Urothelium cell line (cell line): Measurements from ENCODE around the gene PTGES.
A peak's percentile ranks its signal among the peaks of the same experiment; 100 is the strongest.
"Not testable (repeated sequence)": the region's sequence is repeated elsewhere in the genome, so short reads cannot be mapped to it uniquely, and the experiment has no call there.

Source experiments
- DNase-seq: peaks from one replicate; pipeline ENCODE4 v3.0.0; 2011; ENCODE audit warnings: low spot score, mixed read lengths
- FAIRE-seq: peaks from 2 replicates; lab custom pipeline; 2011; peaks lifted over from hg19 to GRCh38; lab: Jason Lieb, UNC

The PTGES gene

DNA sequence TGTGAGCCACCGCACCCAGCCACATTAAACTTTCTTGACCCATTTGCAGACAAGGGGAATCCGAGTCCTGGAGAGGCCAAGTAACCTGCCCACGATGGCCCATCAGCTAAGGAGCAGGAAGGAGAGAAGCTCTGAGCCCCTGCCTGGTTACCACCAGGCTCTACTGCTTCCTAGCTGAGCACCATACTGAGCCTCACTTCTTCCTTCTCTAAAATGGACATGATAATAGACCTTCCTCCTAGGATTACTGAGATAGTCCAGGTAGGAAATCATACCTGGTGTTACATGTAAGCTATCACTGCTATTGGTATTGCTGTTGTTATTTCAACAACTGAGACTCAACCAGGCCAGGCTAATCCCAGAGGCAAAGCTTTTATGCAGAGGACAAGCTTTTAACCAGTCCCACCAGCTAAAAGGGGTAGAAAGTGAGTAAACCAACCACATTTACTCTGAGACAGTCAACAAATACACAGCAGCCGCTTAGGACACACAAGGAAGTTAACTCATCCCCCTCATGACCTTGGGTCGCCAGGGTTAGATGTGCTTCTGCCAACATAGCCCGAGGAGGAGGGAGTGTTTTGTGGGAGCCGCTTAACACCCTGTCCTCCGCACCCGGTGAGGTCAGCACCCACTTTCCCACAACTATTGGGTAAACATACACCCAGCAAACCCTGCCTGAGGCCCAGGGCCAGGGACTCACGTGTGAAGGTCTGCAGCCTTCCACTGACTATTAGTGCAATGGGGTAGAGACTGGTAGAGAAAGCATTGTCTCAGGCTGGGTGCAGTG lies 20.6 kb upstream of the PTGES start:
- FAIRE-seq = no peak
- DNase-seq = no peak

DNA sequence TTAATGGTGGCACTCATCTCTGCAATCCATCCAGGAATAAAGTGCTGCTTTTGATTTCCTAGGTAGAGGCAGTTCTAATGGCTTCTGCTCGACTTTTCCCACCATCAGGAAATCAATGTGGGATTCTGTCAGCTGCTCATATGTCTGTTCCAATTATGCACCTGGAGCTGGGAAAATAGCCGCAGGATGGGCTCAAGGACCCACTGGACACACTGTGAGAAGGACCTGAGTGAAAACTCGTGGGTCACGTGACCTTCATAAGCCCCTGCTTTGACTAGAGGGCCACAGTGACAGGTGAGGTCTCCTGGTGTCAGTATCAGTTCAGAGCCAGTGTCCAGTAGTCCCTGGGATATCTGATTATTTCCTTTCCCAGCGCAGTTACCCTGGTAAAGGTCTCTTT lies 17.9 kb upstream of the PTGES start:
- DNase-seq (no peak), FAIRE-seq (no peak)

DNA sequence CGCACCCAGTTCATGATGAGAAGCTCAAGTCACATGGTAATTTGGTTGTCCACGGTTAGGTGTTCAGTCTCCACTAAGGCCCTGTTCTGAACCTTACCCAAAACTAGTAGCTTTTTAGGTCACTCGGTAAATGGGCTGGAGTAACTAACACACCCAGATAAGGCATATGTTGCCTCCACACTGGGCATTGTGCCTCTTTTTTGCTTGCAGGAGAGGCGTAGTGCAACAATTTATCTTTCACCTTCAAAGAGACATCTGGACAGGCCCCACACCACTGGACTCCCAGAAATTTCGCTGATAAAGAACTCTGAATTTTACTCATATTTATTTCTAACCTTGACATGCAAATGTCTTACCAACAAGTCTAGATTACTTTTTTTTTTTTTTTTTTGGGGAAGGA lies 16.8 kb upstream of the PTGES start:
- DNase-seq (no peak), FAIRE-seq (no peak)

DNA sequence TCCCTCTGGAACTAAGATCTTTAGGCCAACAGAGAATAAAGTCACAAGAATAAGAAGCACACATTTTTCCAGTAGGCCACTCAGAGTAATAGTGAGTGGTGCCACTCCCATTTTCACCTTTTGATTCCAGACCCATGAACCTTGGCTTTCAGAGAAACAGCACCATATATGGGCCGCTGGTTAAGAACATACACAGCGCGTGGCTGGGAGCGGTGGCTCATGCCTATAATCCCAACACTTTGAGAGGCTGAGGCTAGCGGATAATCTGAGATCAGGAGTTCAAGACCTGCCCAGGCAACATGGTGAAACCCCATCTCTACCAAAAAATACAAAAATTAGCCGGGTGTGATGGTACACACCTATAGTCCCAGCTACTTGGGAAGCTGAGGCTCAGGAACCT lies 15.6 kb upstream of the PTGES start:
- FAIRE-seq = no peak
- no peak for DNase-seq

DNA sequence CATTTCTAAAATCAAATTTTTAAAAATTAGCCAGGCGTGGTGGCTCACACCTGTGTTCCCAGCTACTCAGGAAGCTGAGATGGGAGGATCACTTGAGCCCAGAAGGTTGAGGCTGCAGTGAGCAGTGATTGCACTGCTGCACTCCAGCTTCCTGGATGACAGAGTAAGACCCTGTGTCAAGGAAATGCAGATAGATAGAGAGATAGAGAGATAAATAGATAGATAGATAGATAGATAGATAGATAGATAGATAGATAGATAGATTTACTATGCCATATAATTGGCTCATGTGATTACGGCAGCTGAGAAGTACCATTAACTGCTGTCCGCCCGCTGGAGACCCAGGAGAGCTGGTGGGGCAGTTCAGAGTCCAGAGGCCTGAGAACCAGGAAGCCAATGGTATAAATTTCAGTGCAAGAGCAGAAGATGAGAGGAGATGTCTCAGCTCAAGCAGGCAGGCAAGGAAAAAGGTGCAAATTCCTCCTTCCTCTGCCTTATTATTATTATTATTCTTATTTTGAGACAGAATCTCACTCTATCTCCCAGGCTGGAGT lies 13.0 kb upstream of the PTGES start:
- no peak for DNase-seq
- no peak for FAIRE-seq

DNA sequence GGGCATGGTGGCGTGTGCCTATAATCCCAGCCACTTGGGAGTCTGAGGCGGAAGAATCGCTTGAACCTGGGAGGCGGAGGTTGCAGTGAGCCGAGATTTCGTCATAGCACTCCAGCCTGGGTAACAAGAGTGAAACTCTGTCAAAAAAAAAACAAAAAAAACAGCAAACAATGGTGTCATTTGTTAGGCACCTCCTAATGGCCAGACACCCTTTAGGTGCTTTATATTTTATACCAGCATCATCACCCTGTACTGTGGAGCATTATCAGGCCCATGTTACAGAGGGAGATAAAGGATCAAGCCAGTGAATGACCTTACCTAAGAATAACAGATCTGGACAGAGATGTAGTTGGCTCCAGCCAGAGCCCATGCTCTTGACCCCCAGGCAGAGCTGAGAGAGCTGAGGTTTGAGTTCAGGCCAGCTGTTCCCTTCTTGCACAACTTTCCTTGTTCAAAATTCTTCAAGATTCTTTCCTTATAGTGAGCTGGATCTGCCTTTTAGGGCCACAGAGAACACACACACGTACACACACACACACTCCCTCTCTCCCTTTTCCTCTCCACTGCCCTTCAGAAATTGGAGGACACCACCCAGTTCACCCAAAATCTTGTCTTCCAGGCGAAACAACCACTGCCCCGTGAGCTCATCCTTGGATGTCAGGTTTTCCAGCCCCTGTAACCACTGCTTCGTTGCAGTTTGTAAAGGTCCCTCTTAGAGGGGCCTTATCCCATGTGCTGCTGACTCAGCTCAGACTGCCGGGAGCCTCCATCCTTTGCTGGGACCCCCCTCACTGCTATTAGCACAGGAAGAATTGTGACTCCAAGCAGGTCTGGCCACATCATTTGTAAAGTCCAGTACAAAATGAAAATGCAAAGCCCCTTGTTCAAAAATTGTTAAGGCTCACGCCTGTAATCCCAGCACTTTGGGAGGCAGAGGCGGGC lies 10.4 kb upstream of the PTGES start:
- FAIRE-seq (no peak), DNase-seq (no peak)

DNA sequence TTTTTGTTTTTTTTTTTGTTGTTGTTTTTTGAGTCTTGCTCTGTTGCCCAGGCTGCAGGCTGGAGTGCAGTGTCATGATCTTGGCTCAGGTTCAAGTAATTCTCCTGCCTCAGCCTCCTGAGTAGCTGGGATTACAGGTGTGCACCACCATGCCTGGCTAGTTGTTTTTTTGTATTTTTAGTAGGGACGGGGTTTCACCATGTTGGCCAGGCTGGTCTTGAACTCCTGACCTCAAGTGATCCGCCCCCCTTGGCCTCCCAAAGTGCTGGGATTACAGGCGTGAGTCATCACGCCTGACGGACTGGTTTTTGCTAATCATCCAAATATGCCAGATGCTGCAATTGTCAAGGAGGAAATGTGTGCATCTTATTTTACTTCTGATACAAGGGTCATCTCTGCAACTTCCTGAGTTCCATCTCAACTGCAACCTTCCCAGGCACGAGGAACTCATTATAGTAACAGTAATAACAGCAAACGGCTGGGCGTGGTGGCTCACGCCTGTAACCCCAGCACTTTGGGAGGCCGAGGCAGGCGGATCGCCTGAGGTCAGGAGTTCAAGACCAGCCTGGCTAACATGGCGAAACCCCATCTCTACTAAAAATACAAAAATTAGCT lies 9.6 kb upstream of the PTGES start:
- FAIRE-seq = not testable (repeated sequence)
- DNase-seq = peak; percentile 40

DNA sequence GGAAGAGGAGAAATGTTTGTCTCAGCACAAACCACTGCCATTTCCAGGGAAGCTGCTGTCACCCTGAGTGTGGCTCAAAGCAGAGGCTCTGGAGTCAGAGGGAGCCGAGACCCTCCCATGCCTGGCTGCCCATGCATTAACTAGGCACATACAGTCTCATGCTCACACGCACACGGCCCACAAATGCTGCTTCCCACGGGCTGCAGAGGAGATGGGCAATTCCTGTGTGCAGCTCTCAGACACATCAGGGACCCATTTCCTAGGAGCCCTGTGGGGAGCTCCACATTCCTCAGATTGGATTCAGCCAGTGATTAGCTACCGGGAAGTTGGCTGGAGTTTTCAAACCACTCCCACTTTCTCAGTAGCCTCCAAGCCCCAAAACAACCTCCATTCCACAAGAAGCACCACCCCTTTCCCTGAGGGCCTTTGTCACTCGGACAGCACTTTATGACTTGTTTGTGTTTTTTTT lies 9.1 kb upstream of the PTGES start:
- DNase-seq (no peak), FAIRE-seq (no peak)

DNA sequence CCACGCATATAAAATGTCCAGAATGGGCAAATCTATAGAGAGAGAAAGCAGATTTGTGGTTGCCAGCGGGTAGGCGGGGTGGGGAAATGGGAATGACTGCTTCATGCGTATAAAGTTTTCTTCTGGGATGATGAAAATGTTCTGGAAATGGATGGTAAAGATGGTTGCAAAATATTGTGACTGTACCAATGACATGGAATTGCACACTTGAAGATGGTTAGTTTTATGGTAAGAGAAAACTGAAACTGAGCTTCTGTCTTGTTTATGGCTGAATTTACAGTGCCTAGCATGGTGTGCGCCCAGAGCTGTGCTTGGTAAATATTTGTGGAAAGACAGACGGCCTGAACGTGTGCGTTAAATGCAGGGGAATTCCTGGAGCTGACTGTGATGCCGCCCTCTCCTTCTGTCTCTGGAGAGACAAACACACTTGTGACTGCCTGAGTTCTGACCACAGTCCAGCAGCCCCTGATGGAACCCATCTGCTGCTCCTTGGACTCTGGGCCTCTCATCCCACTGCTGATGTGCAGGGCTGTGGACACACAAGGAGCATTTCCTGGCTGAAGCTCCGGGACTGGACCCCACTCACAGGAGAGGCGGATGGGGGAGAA lies 8.6 kb upstream of the PTGES start:
- FAIRE-seq (no peak), DNase-seq (no peak)

DNA sequence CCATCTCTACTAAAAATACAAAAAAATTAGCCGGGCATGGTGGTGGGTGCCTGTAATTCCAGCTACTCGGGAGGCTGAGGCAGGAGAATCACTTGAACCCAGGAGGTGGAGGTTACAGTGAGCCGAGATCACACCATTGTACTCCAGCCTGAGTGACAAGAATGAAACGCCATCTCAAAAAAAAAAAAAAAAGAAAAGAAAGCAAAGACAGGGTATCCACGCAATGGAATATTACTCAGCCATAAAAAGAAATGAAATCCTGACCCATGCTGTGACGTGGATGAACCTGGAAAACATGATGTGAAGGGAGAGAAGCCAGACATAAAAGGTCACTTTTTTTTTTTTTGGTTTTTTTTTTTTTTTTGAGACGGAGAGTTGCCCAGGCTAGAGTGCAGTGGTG lies 7.9 kb upstream of the PTGES start:
- not testable (repeated sequence) for DNase-seq, FAIRE-seq

DNA sequence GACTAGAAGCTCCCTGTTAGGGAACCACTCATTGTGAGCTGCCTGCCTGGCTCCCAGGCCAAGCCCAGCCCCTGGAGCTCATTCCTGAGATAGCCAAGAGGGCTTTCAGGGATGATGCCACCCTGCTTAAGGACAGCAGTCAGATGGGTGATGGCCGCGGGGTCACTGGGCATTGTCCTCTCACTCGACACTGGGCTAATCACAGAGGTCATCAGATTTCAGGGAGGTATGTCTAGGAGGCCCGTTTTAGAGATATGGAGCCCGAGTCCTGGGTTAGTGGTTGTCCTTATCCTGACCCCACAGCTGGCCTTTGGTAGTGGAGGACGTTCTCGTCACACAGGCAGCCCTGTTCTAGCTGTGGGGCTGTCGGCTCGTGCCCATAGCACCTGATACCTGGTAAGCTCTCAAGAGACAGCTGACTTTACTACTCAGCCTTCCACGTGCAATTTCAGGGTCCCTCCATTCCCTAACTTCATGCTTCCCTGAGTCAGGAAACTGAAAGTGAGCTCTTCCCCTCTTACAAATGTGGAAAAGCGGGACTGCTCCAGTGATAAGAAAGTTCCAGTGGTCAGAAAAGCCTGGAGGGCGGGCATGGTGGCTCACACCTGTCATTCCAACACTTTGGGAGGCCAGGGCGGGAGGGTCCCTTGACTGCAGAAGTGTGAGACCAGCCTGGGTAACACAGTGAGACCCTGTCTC lies 7.1 kb upstream of the PTGES start:
- FAIRE-seq (no peak), DNase-seq (no peak)

DNA sequence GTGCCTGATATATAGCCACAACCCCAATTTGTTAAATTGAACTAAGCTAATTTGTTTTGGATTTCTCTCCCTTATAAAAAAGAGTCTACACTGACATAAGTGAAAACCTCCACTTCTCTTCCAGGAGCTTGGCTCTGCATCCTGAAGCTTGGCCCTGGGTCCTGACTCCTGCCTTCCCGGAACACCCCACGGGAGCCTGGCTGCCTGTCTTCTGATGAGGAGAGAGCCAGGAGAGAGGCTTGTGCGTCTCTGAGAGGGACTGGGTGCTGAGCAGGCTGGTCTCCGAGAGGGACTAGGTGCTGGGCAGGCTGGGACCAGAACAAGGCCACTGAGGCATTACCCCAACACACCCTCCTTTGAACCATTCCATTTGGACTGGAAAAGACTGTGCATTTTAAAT lies 6.5 kb upstream of the PTGES start:
- FAIRE-seq = no peak
- DNase-seq = no peak

DNA sequence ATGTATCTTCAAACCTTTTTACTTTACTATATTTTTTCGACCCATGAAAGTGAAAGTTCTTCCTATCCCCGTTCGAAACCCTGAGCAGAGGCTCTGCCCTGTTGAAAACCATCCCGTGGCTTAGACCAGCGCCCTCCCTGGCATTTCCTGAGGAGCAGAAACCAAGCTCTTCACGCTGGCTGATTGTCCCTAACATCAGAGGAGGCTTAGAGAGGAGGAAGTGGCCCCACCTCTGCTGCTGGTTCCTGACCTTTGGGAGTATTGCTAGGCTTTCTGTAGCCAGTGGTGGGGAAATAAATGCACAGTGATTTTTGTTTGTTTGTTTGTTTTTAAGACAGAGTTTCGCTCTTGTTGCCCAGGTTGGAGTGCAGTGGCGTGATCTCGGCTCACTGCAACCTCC lies 4.2 kb upstream of the PTGES start:
- FAIRE-seq = no peak

DNA sequence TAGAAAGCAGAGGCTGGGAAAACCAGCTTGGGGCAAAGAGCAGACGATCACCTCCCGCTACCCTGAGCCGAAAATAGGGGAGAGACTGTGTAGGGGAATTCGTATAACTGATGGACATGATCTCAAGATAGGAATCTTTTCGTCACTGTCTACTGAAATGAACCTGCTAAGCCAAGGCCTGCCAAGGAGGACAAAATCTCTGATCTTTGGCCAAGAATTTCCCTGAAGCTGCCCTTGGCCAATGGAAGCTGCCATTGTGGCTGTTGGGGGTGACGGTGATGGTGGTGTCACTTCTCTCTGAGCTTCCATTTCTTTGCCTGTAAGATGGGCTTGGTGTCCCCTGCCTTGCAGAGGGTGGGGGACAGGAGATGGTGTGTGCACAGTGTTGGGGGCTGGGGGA lies 3.3 kb upstream of the PTGES start:
- FAIRE-seq (no peak), DNase-seq (no peak)

More for the DNA sequence above, 4.2 kb upstream of the PTGES start:
- DNase-seq = no peak

DNA sequence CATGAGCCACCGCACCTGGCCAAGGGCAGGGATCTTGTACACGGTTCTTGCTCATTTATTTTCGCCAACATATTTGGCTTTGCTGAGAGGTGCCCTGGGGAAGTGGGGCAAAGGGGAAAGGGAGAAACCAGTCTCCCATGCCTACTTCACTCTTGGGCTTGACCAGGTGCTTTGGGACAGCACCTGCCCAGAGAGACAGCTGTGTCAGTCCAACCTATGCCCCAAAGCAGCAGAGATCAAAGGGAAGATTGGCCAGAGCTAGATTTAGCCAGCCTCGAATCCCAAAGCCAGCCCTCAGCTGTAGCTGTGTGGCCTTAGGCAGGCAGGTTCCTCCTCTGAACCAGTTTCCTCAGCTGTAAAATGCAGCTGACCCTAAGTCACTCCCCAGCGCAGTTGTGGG lies 2.3 kb upstream of the PTGES start:
- DNase-seq = no peak
- FAIRE-seq = no peak

DNA sequence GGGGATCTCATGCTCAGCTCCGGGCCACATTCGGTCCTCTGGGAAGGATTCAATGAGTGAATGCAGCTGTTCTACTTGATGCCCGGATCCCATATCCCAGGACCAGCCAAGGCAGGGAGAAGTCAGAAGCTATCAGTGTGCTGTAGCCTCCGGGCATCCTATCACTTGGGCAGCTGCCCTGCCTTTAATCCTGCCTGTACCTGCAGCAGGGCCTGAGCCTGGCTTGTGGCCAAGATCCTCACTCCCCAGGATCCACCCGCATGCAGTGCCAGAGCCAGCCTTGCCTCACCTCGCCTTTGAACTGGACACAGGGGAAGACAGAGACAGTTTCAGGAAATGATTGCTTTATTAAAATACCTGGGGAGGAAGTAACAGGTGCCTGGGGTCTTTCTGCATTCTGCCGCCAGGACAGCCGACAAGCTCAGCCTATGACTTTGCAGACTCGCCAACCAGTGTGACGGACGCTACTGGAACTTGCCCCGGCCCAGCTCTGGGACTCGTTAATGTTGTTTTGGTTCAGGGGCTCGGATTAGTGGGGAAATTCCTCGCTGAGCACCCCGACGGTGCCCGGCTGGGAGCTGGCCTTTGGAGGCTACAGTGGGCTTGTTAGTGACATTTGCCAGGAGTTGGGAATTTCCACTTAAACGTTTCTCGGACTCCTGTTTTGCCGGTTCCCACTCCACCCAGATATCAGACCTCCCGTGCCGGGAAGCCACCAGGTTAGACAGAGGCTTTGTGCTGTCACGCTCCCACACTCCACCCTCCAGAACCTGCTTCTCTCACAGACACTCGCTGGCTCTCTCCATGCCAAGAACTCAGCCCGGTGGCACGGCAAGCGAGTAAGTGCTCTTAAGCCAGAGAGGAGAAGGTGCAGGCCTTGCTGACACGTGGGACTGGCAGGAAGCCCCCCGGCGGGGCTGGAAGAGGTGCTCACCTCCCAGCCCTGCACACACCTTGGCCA lies 721 bp downstream of the PTGES start:
- FAIRE-seq (no peak), DNase-seq (no peak)

DNA sequence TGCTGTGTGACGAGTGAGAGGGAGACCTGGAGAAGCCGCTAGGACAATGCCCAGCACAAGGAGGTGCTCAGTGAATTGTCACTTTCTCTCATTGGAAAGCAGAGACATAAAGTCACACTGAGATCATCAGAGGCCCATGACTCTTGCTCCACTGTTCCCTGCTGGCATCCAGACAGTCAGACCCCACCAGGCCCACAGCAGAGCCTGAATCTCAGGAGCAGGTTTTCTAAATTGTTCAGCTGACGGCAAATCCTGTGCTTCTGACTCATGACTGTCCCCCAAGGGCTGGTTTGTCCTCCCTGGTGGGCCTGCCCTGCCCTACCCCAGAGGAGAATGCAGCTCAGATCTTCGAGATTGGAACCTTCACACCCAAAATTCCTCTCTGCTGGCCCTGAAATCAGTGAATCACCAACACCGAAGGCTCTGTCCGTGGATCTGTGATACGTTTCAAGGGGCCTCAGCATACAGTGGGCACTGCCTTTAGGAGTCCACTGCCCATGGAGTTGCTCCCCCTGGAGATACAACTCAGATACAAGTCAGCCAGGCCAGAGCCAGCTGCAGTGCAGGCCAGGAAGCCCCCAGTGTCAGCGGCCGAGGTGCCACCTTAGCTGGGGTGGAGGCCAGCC lies 2.7 kb downstream of the PTGES start:
- FAIRE-seq = no peak
- DNase-seq = no peak

DNA sequence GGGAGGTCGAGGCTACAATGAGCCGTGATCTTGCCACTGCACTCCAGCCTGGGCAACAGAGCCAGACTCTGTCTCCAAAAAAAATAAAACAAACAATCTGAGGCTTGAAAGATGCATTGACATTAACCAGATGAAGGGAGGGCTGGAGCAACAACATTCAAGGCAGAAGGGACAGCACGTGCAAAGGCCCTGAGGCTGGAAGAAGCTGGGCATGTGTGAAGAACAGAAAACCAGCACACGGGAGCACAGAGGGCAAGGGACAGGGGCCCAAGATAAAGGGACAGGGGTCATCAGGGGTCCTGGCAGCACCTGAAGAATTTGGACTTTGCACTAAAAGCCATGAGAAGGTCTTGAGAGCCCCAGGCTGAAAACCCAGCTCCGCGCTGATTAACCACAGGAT lies 3.3 kb downstream of the PTGES start:
- DNase-seq (no peak), FAIRE-seq (no peak)

DNA sequence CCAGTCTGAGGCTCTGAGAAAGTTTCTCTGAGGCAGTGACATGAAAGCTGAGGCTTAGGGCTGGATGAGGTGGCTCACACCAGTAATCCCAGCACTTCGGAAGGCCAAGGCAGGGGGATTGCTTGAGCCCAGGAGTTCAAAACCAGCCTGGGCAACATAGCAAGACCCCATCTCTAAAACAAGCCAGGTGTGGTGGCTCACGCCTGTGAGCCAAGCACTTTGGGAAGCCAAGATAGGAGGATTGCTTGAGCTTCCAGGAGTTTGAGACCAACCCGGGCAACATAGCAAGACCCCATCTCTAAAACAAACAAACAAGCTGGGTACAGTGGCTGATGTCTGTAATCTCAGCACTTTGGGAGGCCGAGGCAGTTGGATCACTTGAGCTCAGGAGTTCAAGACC lies 3.8 kb downstream of the PTGES start:
- not testable (repeated sequence) for DNase-seq, FAIRE-seq
